ENCODE data around the gene KANSL1. TPM values are rescaled to one million over a fixed set of nuclear protein-coding genes. Genes with fewer than 3 reads are reported as not detected.

Gene KANSL1
- total and polyA plus RNA-seq, 12 donors, result 23.2 to 81.2 (median 58.0) TPM

DNA sequence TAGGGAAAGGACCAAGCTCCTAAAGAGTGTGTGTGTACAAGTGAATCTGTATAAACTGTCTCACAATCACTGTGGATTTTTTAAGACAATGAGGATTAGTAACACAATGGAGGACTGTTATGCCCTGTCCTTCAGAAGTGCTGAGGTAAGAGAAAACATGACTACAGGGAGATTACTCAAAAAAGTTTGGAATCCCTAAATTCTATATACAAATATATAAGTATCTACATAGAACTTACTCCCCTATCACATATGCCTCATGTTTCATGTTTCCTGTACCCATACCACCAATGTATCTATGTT lies 112.3 kb downstream of the KANSL1 start:
- H3K4me1 ChIP-seq (replicated peaks in 1 of 2), result peaks cover 4 to 35% of the 10 kb centered on the region in 2 donors
- TF ChIP-seq POLR2A (IDR thresholded peaks at IDR 0.05), result no peak
- TF ChIP-seq, protein P1, sequence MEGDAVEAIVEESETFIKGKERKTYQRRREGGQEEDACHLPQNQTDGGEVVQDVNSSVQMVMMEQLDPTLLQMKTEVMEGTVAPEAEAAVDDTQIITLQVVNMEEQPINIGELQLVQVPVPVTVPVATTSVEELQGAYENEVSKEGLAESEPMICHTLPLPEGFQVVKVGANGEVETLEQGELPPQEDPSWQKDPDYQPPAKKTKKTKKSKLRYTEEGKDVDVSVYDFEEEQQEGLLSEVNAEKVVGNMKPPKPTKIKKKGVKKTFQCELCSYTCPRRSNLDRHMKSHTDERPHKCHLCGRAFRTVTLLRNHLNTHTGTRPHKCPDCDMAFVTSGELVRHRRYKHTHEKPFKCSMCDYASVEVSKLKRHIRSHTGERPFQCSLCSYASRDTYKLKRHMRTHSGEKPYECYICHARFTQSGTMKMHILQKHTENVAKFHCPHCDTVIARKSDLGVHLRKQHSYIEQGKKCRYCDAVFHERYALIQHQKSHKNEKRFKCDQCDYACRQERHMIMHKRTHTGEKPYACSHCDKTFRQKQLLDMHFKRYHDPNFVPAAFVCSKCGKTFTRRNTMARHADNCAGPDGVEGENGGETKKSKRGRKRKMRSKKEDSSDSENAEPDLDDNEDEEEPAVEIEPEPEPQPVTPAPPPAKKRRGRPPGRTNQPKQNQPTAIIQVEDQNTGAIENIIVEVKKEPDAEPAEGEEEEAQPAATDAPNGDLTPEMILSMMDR (IDR thresholded peaks at IDR 0.05), result no peak
- H3K4me3 ChIP-seq, result no peak overlapping the region
- no peaks in the 10 kb centered on the region for H3K36me3 ChIP-seq (replicated peaks in 1 of 2)
- no peak overlapping the region for H3K27ac ChIP-seq
- no peaks in the 10 kb centered on the region for H3K27me3 ChIP-seq
- DNase-seq, result no peak
- H3K9me3 ChIP-seq (replicated peaks in 1 of 3), result no peaks in the 10 kb centered on the region
- intact Hi-C loops (cut with DNase I), result no loop called here

DNA sequence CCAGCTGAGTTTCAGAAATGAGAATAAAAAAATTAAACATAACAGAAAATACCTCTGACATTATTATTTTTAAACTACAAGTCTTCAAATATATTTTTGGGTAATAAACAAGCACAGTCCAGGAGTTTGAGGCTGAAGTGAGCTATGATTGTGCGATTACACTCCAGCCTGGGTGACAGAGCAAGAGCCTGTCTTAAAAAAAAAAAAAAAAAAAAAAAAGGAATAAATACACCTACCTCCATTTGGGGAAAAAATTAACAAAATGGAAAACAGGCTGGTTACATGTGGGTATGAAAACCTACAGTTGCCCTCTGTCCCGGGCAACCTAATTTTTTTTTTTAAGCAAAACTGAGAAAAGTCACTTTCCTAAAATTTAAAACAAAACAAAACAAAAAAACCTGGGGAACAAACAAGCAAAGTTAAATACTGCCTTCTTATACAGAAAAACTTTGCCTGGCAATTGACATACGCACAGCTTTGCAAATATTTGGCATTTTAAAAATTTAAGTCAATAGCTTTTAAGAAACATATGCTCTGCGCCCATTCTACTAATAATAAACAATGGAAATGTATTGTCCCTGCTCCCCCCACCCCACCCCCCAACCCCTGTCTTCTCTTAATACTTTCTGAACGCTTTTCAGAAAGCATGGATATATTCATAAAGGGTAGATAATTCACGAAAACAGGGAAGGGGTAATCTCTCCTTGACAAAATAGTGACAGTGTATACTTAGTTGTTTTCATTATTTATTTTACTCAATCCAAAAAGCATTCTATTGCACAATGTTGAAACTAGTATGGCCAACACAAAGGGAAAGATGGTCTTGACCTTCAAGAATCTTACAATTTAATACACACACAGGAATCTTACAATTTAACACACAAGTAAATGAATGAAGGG lies 112.9 kb downstream of the KANSL1 start:
- DNase-seq, result no peak
- H3K27me3 ChIP-seq, result no peaks in the 10 kb centered on the region
- no peaks in the 10 kb centered on the region for H3K36me3 ChIP-seq (replicated peaks in 1 of 2)
- no peaks in the 10 kb centered on the region for H3K9me3 ChIP-seq (replicated peaks in 1 of 3)
- H3K27ac ChIP-seq, result no peak overlapping the region
- H3K4me1 ChIP-seq (replicated peaks in 1 of 2), result peaks cover 4 to 32% of the 10 kb centered on the region in 2 donors
- no peak overlapping the region for H3K4me3 ChIP-seq
- TF ChIP-seq, protein P1 (IDR thresholded peaks at IDR 0.05), result no peak
- TF ChIP-seq POLR2A (IDR thresholded peaks at IDR 0.05), result no peak
- WGBS, 4 donors, result 82 to 96% (median 95%) methylated on average over 6 of the region's 6 CpGs
- intact Hi-C loops (cut with DNase I), result no loop called here

DNA sequence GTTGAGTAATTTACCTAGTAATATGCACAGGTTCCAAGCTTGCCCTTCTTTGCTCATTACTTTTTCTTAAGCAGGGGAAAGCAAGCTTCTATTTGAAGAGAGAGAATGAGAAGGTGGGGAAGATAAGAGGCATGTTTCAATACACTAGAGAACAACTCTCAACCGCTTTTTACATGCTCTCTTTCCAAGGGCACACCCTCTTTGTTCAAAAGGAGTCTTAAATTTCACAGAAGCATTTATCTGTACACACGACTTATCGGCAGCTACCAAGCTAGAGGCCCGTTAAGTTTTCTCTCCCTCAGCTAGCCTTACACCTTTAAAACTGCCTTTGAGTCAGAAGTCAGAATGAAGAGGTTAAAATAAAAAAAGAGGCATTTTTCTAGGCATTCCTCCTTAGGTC lies 114.6 kb downstream of the KANSL1 start:
- intact Hi-C loops (cut with DNase I), result loop anchor here in 1 of 2 donors (10.0 kb wide), 1 partner anchor 106 kb away; no protein-coding TSS in a partner anchor
- peaks cover 0 to 5% of the 10 kb centered on the region in 2 donors for H3K36me3 ChIP-seq (replicated peaks in 1 of 2)
- H3K4me3 ChIP-seq, result no peak overlapping the region
- H3K4me1 ChIP-seq (replicated peaks in 1 of 2), result peaks cover 4 to 24% of the 10 kb centered on the region in 2 donors
- no peak for TF ChIP-seq POLR2A (IDR thresholded peaks at IDR 0.05)
- TF ChIP-seq, protein P1 (IDR thresholded peaks at IDR 0.05), result no peak
- 55 to 85% (median 69%) methylated on average over 4 of the region's 4 CpGs for WGBS, 4 donors
- no peak for DNase-seq
- H3K27ac ChIP-seq, result no peak overlapping the region
- no peaks in the 10 kb centered on the region for H3K27me3 ChIP-seq
- H3K9me3 ChIP-seq (replicated peaks in 1 of 3), result no peaks in the 10 kb centered on the region

DNA sequence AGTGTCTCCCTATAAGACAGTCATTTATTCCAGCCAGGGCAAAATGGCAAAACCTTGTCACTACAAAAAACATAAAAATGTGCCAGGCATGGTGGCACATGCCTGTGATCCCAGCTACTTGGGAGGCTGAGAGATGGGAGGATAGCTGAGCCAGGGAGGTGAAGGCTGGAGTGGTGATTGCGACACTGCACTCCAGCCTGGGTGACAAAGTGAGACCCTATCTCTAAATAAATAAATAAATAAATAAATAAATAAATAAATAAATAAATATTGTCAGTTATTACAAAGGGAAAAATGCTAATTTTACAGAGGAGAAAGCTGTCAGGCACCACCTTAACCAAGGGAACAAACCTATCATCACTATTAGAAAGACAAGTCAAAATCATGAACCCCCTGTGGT lies 118.7 kb downstream of the KANSL1 start:
- H3K36me3 ChIP-seq (replicated peaks in 1 of 2), result peaks cover 0 to 5% of the 10 kb centered on the region in 2 donors
- WGBS, 4 donors, result 95 to 100% (median 100%) methylated on average over 1 of the region's 1 CpG
- intact Hi-C loops (cut with DNase I), result loop anchor here in 1 of 2 donors (10.0 kb wide), 1 partner anchor 110 kb away; no protein-coding TSS in a partner anchor
- no peak overlapping the region for H3K27ac ChIP-seq
- H3K9me3 ChIP-seq (replicated peaks in 1 of 3), result no peaks in the 10 kb centered on the region
- DNase-seq, result no peak
- peaks cover 0 to 13% of the 10 kb centered on the region in 2 donors for H3K4me1 ChIP-seq (replicated peaks in 1 of 2)
- no peak overlapping the region for H3K4me3 ChIP-seq
- TF ChIP-seq, protein P1 (IDR thresholded peaks at IDR 0.05), result no peak
- no peak for TF ChIP-seq POLR2A (IDR thresholded peaks at IDR 0.05)
- H3K27me3 ChIP-seq, result no peaks in the 10 kb centered on the region
